Kidney (tissue), 14 donors: Measurements from ENCODE around the gene HSPA12A. TPM values are rescaled to one million over a fixed set of nuclear protein-coding genes. Genes with fewer than 3 reads are reported as not detected.
A peak's percentile ranks its signal among the peaks of the same experiment; 100 is the strongest.

ENCODE experiments used
- DNase-seq, 5 donors: peaks; one replicate each; pipeline ENCODE4 v3.0.0-alpha.2; 2013 to 2020
- FAIRE-seq: peaks from 2 replicates; lab custom pipeline; 2012; peaks lifted over from hg19 to GRCh38; lab: Jason Lieb, UNC
- H3K27ac ChIP-seq, 2 donors: one replicate each; pipeline ENCODE4 v1.7.0; 2013; ENCODE audit warnings: low read depth in 2 of 2, low read length in 2 of 2, inconsistent platforms in 1 of 2
- H3K27me3 ChIP-seq: one replicate; pipeline ENCODE4 v1.7.1; 2013; ENCODE audit warnings: low read length, inconsistent platforms; ENCODE audit not compliant: control insufficient read depth, insufficient read depth
- H3K36me3 ChIP-seq, 3 donors: one replicate each; pipeline versions ENCODE4 v1.7.0 to v1.7.1; 2013; ENCODE audit warnings: low read length in 3 of 3, control low read depth in 1 of 3, inconsistent platforms in 1 of 3; ENCODE audit not compliant: insufficient read depth in 3 of 3, control insufficient read depth in 2 of 3
- H3K4me1 ChIP-seq, 3 donors: one replicate each; pipeline versions ENCODE4 v1.7.0 to v1.7.1; 2013; ENCODE audit warnings: low read length in 3 of 3, inconsistent platforms in 1 of 3, low read depth in 1 of 3; ENCODE audit not compliant: control insufficient read depth in 2 of 3, insufficient read depth in 2 of 3
- H3K4me3 ChIP-seq, 3 donors: one replicate each; pipeline versions ENCODE4 v1.7.0 to v1.8.1; 2013; ENCODE audit warnings: low read length in 3 of 3, control low read depth in 1 of 3, inconsistent platforms in 1 of 3
- H3K9ac ChIP-seq, 3 donors: one replicate each; pipeline versions ENCODE4 v1.7.0 to v1.7.1; 2013; ENCODE audit warnings: low read length in 3 of 3, control low read depth in 1 of 3, inconsistent platforms in 1 of 3
- H3K9me3 ChIP-seq, 3 donors: one replicate each; pipeline versions ENCODE4 v1.7.0 to v1.7.1; 2013; ENCODE audit warnings: low read length in 3 of 3, control low read depth in 1 of 3, inconsistent platforms in 1 of 3; ENCODE audit not compliant: control insufficient read depth in 2 of 3, insufficient read depth in 1 of 3
- CTCF ChIP-seq: IDR thresholded peaks from 3 replicates; pipeline ENCODE4 v1.5.1; 2012; ENCODE audit warnings: mild to moderate bottlenecking, moderate library complexity, borderline replicate concordance; ENCODE audit not compliant: insufficient read depth; ENCODE audit errors: extremely low read depth
- intact Hi-C: fragments of 100-400 bp; cut with DNase I; formaldehyde crosslinking; loops from one replicate; pipeline ENCODE4 v1.11.1; 2022
- polyA plus RNA-seq: library from polyadenylated mRNA; stranded (reverse); fragments of 350-450 nt; fragmentation: Illumina TruSeq; extraction: RNeasy Lipid Tissue Mini Kit (QIAGEN cat#74804); gene quantifications from one replicate; pipeline ENCODE4 v1.2.3, GENCODE V29; 2014; ENCODE audit warnings: low read depth, low replicate concordance; ENCODE audit not compliant: insufficient read depth
- total RNA-seq: library from RNA; stranded (reverse); fragmentation: NEBNext Ultra II Directional; extraction: Animal tissue kit (Norgen Biotek cat#: 25700); gene quantifications from one replicate; pipeline ENCODE4 v1.2.1, GENCODE V29; 2021
- donor health status: control.
- donor health status: control.
- donor health status: control.
- donor health status: control.
- donor health status: control.
- donor health status: DM: yes; HTN: yes; CAD: no.
- donor health status: Normal renal cell carcinoma (clear cell type).

Gene HSPA12A
- total and polyA plus RNA-seq, 2 donors from 2014 or later: 18.9 to 33.5 TPM

GRCh38 chr10:116764979-116765378 is 22.6 kb upstream of the HSPA12A start:
- Histone ChIP-seq H3K4me3 (no peak overlapping the region), H3K27ac (no peak overlapping the region), H3K27me3 (no peaks in the 10 kb centered on the region), H3K9me3 (peaks cover 0 to 4% (median 0%) of the 10 kb centered on the region in 3 donors), H3K4me1 (peaks cover 0 to 20% (median 8%) of the 10 kb centered on the region in 3 donors), H3K36me3 (no peaks in the 10 kb centered on the region), H3K9ac (no peak overlapping the region)
- no peak for FAIRE-seq
- intact Hi-C loops: no loop called here
- no peak for TF ChIP-seq CTCF
- no peak for DNase-seq

DNA sequence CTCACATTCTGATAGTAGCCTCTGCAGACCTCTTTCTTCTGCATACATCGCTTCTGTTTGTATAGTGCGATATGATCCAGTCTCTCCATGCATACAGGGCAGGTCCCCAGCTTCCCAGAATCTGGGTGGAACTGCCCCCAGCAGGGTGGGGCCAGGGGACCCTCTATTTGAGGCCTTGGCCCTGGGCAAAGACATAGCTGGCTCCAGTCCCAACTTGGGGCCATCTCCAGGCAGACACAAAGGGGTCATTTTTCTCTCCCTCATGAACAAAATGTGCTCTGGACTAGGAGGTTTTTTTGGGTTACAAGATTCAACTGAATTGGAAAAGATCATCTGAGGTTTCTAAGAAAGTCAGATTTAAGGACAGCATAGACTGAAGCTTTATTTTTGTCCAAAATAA is 21.1 kb upstream of the HSPA12A start:
- Histone ChIP-seq H3K4me1 (peaks cover 0 to 18% (median 8%) of the 10 kb centered on the region in 3 donors), H3K9me3 (peaks cover 0 to 4% (median 0%) of the 10 kb centered on the region in 3 donors), H3K36me3 (no peaks in the 10 kb centered on the region), H3K9ac (no peak overlapping the region), H3K27ac (no peak overlapping the region), H3K4me3 (no peak overlapping the region), H3K27me3 (no peaks in the 10 kb centered on the region)
- FAIRE-seq: no peak
- no peak for TF ChIP-seq CTCF
- intact Hi-C loops: no loop called here
- no peak for DNase-seq

- FAIRE-seq (no peak), DNase-seq (peak in 1 of 5 donors; percentile 26)
- H3K9me3 ChIP-seq: peaks cover 0 to 4% (median 0%) of the 10 kb centered on the region in 3 donors
- no peak overlapping the region for H3K4me3 ChIP-seq
- intact Hi-C loops: no loop called here
- no peaks in the 10 kb centered on the region for H3K27me3 ChIP-seq
- no peaks in the 10 kb centered on the region for H3K36me3 ChIP-seq
- H3K27ac ChIP-seq: no peak overlapping the region
- TF ChIP-seq CTCF: no peak
- peaks cover 0 to 10% (median 4%) of the 10 kb centered on the region in 3 donors for H3K4me1 ChIP-seq
- H3K9ac ChIP-seq: no peak overlapping the region
These were observed 19.5 kb upstream of the HSPA12A start for GRCh38 chr10:116761883-116762282.

DNA sequence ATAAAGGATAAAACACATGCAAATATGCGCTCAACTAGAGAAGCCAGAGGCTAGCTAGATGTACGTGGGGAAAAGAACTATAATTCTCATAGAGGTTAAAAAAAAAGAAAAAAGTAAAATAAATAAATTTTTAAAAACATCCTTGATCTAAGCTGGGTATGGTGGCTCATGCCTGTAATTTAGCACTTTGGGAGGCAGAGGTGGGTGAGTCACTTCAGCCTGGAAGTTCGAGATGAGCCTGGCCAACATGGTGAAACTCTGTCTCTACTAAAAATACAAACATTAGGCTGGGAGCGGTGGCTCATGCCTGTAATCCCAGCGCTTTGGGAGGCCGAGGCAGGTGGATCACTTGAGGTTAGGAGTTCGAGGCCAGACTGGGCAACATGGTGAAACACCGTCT is 18.6 kb upstream of the HSPA12A start:
- TF ChIP-seq CTCF: no peak
- intact Hi-C loops: no loop called here
- Histone ChIP-seq H3K4me3 (no peak overlapping the region), H3K9ac (no peak overlapping the region), H3K4me1 (peaks cover 0 to 3% (median 0%) of the 10 kb centered on the region in 3 donors), H3K27me3 (no peaks in the 10 kb centered on the region), H3K9me3 (peaks cover 0 to 4% (median 0%) of the 10 kb centered on the region in 3 donors), H3K36me3 (no peaks in the 10 kb centered on the region), H3K27ac (no peak overlapping the region)
- FAIRE-seq (no peak), DNase-seq (no peak)
